IMR-90 (cell line): Measurements from ENCODE around the gene TLNRD1. TPM values are rescaled to one million over a fixed set of nuclear protein-coding genes. Genes with fewer than 3 reads are reported as not detected.

Experiments used
- ATAC-seq: fragments of 200-7000 bp; cut with Tn5 transposase; 2 replicates; pipeline ENCODE4 v1.9.1; 2020; ENCODE audit warnings: low read depth, mild to moderate bottlenecking, moderate library complexity
- BruUV-seq: library from RNA; stranded (reverse); fragments of 400-500 nt; replicated peaks from 2 replicates; lab custom pipeline; 2021; lab: Mats Ljungman, UMichigan
- CTCF ChIA-PET: fragments of 300-600 bp; formaldehyde crosslinking; extraction: SDS; loops from one replicate; lab custom pipeline; 2021; ENCODE audit warnings: antibody characterized with exemption; lab: Yijun Ruan, JAX
- POLR2A ChIA-PET: fragments of 300-600 bp; sonication (Branson Sonifier 250); formaldehyde crosslinking; loops from one replicate; lab custom pipeline; 2022; ENCODE audit warnings: antibody characterized with exemption; ENCODE audit not compliant: unreplicated experiment; lab: Charles Lee
- DNase-seq: peaks from one replicate; pipeline ENCODE4 v3.0.0; 2013
- H2AFZ ChIP-seq: replicated peaks from 2 replicates; pipeline ENCODE3; 2013; ENCODE audit warnings: low read length, mild to moderate bottlenecking; ENCODE audit not compliant: poor library complexity
- H2AK5ac ChIP-seq: 2 replicates; pipeline ENCODE4 v1.6.1; 2013; ENCODE audit warnings: low read depth, low read length, inconsistent platforms
- H2AK9ac ChIP-seq: replicated peaks from 2 replicates; pipeline ENCODE3; 2013; ENCODE audit warnings: mild to moderate bottlenecking, low read depth, low read length, moderate library complexity; ENCODE audit not compliant: poor library complexity
- H2BK120ac ChIP-seq: 2 replicates; pipeline ENCODE4 v1.6.1; 2013; ENCODE audit warnings: low read depth, low read length, inconsistent platforms
- H2BK15ac ChIP-seq: 3 replicates; pipeline ENCODE4 v1.6.1; 2013; ENCODE audit warnings: low read depth, low read length, inconsistent platforms
- H2BK20ac ChIP-seq: 2 replicates; pipeline ENCODE4 v1.6.1; 2013; ENCODE audit warnings: low read depth, mild to moderate bottlenecking, inconsistent platforms, low read length, moderate library complexity
- H2BK5ac ChIP-seq: 2 replicates; pipeline ENCODE4 v1.6.1; 2013; ENCODE audit warnings: mild to moderate bottlenecking, low read depth, low read length, inconsistent platforms; ENCODE audit not compliant: poor library complexity, severe bottlenecking
- H3K14ac ChIP-seq: replicated peaks from 2 replicates; pipeline ENCODE4 v1.6.1; 2013; ENCODE audit warnings: low read depth, low read length, inconsistent platforms
- H3K18ac ChIP-seq: 2 replicates; pipeline ENCODE4 v1.6.1; 2013; ENCODE audit warnings: low read depth, low read length, control low read depth
- H3K23ac ChIP-seq: 2 replicates; pipeline ENCODE4 v1.6.1; 2013; ENCODE audit warnings: low read depth, low read length, inconsistent platforms
- H3K27ac ChIP-seq: 2 replicates; pipeline ENCODE4 v1.5.1; 2013; ENCODE audit warnings: mild to moderate bottlenecking, control low read depth, low read length; ENCODE audit not compliant: insufficient read depth
- H3K27me3 ChIP-seq: 2 replicates; pipeline ENCODE4 v1.6.1; 2013; ENCODE audit warnings: low read length; ENCODE audit not compliant: control insufficient read depth, insufficient read depth
- H3K36me3 ChIP-seq: 2 replicates; pipeline ENCODE4 v1.6.1; 2013; ENCODE audit warnings: low read length, mixed read lengths; ENCODE audit not compliant: control insufficient read depth, insufficient read depth
- H3K4ac ChIP-seq: 2 replicates; pipeline ENCODE4 v1.6.1; 2013; ENCODE audit warnings: low read depth, low read length, inconsistent platforms
- H3K4me1 ChIP-seq: 2 replicates; pipeline ENCODE4 v1.6.1; 2013; ENCODE audit warnings: low read length, mixed read lengths; ENCODE audit not compliant: control insufficient read depth, insufficient read depth
- H3K4me2 ChIP-seq: 2 replicates; pipeline ENCODE4 v1.6.1; 2013; ENCODE audit warnings: low read depth, mild to moderate bottlenecking, control low read depth, low read length, moderate library complexity
- H3K4me3 ChIP-seq: 2 replicates; pipeline ENCODE4 v1.5.1; 2013; ENCODE audit warnings: low read depth, mild to moderate bottlenecking, control low read depth, low read length, moderate library complexity; ENCODE audit not compliant: insufficient read depth
- H3K56ac ChIP-seq: 2 replicates; pipeline ENCODE4 v1.6.1; 2013; ENCODE audit warnings: low read length, inconsistent platforms; ENCODE audit not compliant: insufficient read depth; ENCODE audit errors: extremely low read depth
- H3K79me1 ChIP-seq, 2 experiments: 2 replicates each; pipeline ENCODE4 v1.6.1; 2013; ENCODE audit warnings: low read length in 2 of 2, inconsistent platforms in 1 of 2, low read depth in 1 of 2
- H3K9ac ChIP-seq: 2 replicates; pipeline ENCODE4 v1.6.1; 2013; ENCODE audit warnings: low read depth, low read length, control low read depth
- H3K9me1 ChIP-seq: 2 replicates; pipeline ENCODE4 v1.6.1; 2013; ENCODE audit warnings: low read length, inconsistent platforms; ENCODE audit not compliant: insufficient read depth
- H3K9me3 ChIP-seq: 2 replicates; pipeline ENCODE4 v1.6.1; 2013; ENCODE audit warnings: low read length; ENCODE audit not compliant: control insufficient read depth, insufficient read depth
- H4K20me1 ChIP-seq: 2 replicates; pipeline ENCODE4 v1.6.1; 2013; ENCODE audit warnings: low read length, inconsistent platforms; ENCODE audit not compliant: insufficient read depth
- H4K5ac ChIP-seq: 2 replicates; pipeline ENCODE4 v1.6.1; 2013; ENCODE audit warnings: mild to moderate bottlenecking, low read depth, low read length, control low read depth
- H4K8ac ChIP-seq, 2 experiments: 2 replicates each; pipeline ENCODE4 v1.6.1; 2013; ENCODE audit warnings: low read depth in 2 of 2, low read length in 2 of 2, control low read depth in 1 of 2, inconsistent platforms in 1 of 2
- H4K91ac ChIP-seq: 2 replicates; pipeline ENCODE4 v1.6.1; 2013; ENCODE audit warnings: low read depth, low read length, inconsistent platforms; ENCODE audit not compliant: insufficient read depth
- BHLHE40 ChIP-seq: fragments of 150-350 bp; IDR thresholded peaks from 2 replicates; pipeline ENCODE4 v1.6.1; 2016; ENCODE audit warnings: mild to moderate bottlenecking, low read depth, low read length
- CEBPB ChIP-seq: IDR thresholded peaks from 2 replicates; pipeline ENCODE4 v1.6.1; 2012; ENCODE audit warnings: low read depth, low read length, improper control_type of control experiment
- CHD1 ChIP-seq: IDR thresholded peaks from 2 replicates; pipeline ENCODE4 v1.6.1; 2012; ENCODE audit warnings: low read depth, low read length, improper control_type of control experiment
- CTCF ChIP-seq: conservative IDR thresholded peaks from 2 replicates; pipeline ENCODE4 v1.5.1; 2012; ENCODE audit warnings: mild to moderate bottlenecking, low read depth, low read length, improper control_type of control experiment
- FOS ChIP-seq: fragments of 150-350 bp; IDR thresholded peaks from 2 replicates; pipeline ENCODE4 v1.6.1; 2016; ENCODE audit warnings: low read depth, low read length
- MAFK ChIP-seq: IDR thresholded peaks from 2 replicates; pipeline ENCODE4 v1.6.1; 2012; ENCODE audit warnings: low read depth, low read length, improper control_type of control experiment
- MAZ ChIP-seq: IDR thresholded peaks from 2 replicates; pipeline ENCODE4 v1.6.1; 2012; ENCODE audit warnings: low read depth, mild to moderate bottlenecking, low read length, improper control_type of control experiment, moderate library complexity, borderline replicate concordance
- MXI1 ChIP-seq: IDR thresholded peaks from 2 replicates; pipeline ENCODE4 v1.6.1; 2012; ENCODE audit warnings: low read depth, mild to moderate bottlenecking, low read length, moderate library complexity, borderline replicate concordance
- NFE2L2 ChIP-seq: fragments of 150-350 bp; IDR thresholded peaks from 2 replicates; pipeline ENCODE4 v1.6.1; 2016; ENCODE audit warnings: low read depth, mild to moderate bottlenecking, low read length
- POLR2A ChIP-seq: IDR thresholded peaks from 2 replicates; pipeline ENCODE4 v1.6.1; 2012; ENCODE audit warnings: mild to moderate bottlenecking, low read depth, low read length
- RAD21 ChIP-seq: IDR thresholded peaks from 2 replicates; pipeline ENCODE4 v1.6.1; 2012; ENCODE audit warnings: low read length, improper control_type of control experiment
- RCOR1 ChIP-seq: IDR thresholded peaks from 2 replicates; pipeline ENCODE4 v1.6.1; 2012; ENCODE audit warnings: mild to moderate bottlenecking, low read length, improper control_type of control experiment; ENCODE audit not compliant: insufficient replicate concordance
- RFX5 ChIP-seq: IDR thresholded peaks from 2 replicates; pipeline ENCODE4 v1.8.0; 2012; ENCODE audit warnings: low read depth, mild to moderate bottlenecking, low read length, moderate library complexity
- SMC3 ChIP-seq: fragments of 150-350 bp; IDR thresholded peaks from 2 replicates; pipeline ENCODE4 v1.6.1; 2016; ENCODE audit warnings: low read depth, mild to moderate bottlenecking, antibody characterized with exemption, low read length, moderate library complexity
- USF2 ChIP-seq: fragments of 150-350 bp; IDR thresholded peaks from 2 replicates; pipeline ENCODE4 v1.6.1; 2017; ENCODE audit warnings: mild to moderate bottlenecking, antibody characterized with exemption, low read length, low read depth
- WGBS, 2 experiments: methylation state at CpG; one replicate each; pipeline versions ENCODE4 v1.1.5 to v1.1.7; 2013; ENCODE audit warnings: missing lambda C conversion rate in 2 of 2; ENCODE audit not compliant: insufficient read length in 1 of 2; ENCODE audit errors: extremely low coverage in 2 of 2; 5-methylcytosine and 5-hydroxymethylcytosine counted together
- dilution Hi-C: fragments of 300-500 bp; cut with HindIII; formaldehyde crosslinking; loops from one replicate; pipeline ENCODE4 v1.14.3; 2018; ENCODE audit warnings: low sequenced_read_pairs; ENCODE audit not compliant: unreplicated experiment
- in situ Hi-C: fragments of 300-500 bp; cut with MboI; formaldehyde crosslinking; loops from 3 replicates; pipeline ENCODE4 v1.14.3; 2019; ENCODE audit warnings: low sequenced_read_pairs, inconsistent platforms, mixed read lengths
- intact Hi-C: fragments of 100-400 bp; cut with micrococcal nuclease; formaldehyde crosslinking; loops from 2 replicates; pipeline ENCODE4 v1.10.0; 2022
- polyA plus RNA-seq, 3 experiments: library from polyadenylated mRNA; depleted of rRNA; stranded (reverse); fragments of >200 nt; gene quantifications; 2 replicates each; pipeline ENCODE4 v1.2.3, GENCODE V29; 2012; ENCODE audit warnings: low replicate concordance in 1 of 3
- total RNA-seq: library from RNA; depleted of rRNA; stranded (reverse); fragments of >200 nt; gene quantifications from 2 replicates; pipeline ENCODE4 v1.2.3, GENCODE V29; 2012
- TF ChIP-seq, protein P1 (sequence below): fragments of 150-350 bp; IDR thresholded peaks from 2 replicates; pipeline ENCODE4 v1.6.1; 2016; ENCODE audit warnings: low read depth, mild to moderate bottlenecking, low read length, moderate library complexity, borderline replicate concordance

Gene TLNRD1
- total and polyA plus RNA-seq, 2 of the 4 experiments (the other 2 are of a cell fraction), result 2.2 to 6.8 TPM

DNA sequence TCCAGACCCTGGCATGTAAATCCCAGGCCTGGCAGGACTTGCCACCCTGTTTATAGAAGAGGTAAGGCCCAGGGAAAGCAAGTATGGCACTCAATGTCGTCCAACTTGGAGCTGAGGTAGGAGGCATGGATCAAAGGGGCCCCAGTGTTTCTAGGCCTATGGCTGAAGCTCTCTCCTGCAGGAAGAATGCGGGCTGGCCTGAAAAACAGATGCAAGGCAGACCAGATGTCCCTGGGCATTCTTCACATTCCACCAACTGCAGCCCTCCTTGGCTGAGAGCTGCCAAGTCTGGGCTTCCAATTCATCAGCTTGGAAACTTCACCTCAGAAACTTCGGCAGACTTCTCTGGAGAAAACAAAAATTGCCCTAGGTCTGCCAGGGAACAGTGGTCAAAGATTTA is 33.3 kb upstream of the TLNRD1 start:
- Histone ChIP-seq H3K27ac (peak overlapping the region; percentile 38; the same call in 1 of the 2 replicates), H2AK5ac (peak overlapping the region; percentile 73; the same call in 1 of the 2 replicates), H2BK5ac (peak overlapping the region; percentile 33), H3K4me1 (peaks cover 13% of the 10 kb centered on the region), H3K4me2 (peak overlapping the region; percentile 24; the same call in 1 of the 2 replicates), H3K23ac (no peak overlapping the region), H3K9me1 (peaks cover 15% of the 10 kb centered on the region), H3K9me3 (no peaks in the 10 kb centered on the region), H3K18ac (no peak overlapping the region), H3K56ac (no peak overlapping the region), H2BK120ac (peak overlapping the region; percentile 47; the same call in 1 of the 2 replicates), H4K20me1 (peaks cover 12% of the 10 kb centered on the region; the same call in 1 of the 2 replicates), H3K27me3 (no peaks in the 10 kb centered on the region), H2BK15ac (no peak overlapping the region), H2BK20ac (peak overlapping the region; percentile 47; the same call in 1 of the 2 replicates), H3K79me1 (peaks cover 9 to 10% of the 10 kb centered on the region in 2 experiments; a peak in 2 of 4 replicates), H3K4ac (peak overlapping the region; percentile 46; the same call in 1 of the 2 replicates), H3K14ac (0 out of 2 replicates have a peak overlapping the region, but pooled peaks have one; percentile 1), H2AFZ (peak overlapping the region; percentile 68), H3K9ac (no peak overlapping the region), H2AK9ac (peak overlapping the region; percentile 33), H3K36me3 (peaks cover 4% of the 10 kb centered on the region; the same call in 1 of the 2 replicates), H4K8ac (peak overlapping the region in 1 of 2 experiments; percentile 62; a peak in 1 of 4 replicates), H3K4me3 (no peak overlapping the region), H4K5ac (no peak overlapping the region), H4K91ac (no peak overlapping the region)
- in situ Hi-C loops, result loop anchor here (5.0 kb wide), 1 partner anchor 510 kb away; no protein-coding TSS in a partner anchor
- BruUV-seq, result no TSS peak
- peak; percentile 89 for ATAC-seq
- CTCF ChIA-PET, result interaction anchor here (1.0 to 1.3 kb wide), 3 partner anchors 10 to 400 kb away, joined by 3 to 5 read pairs (median 4); partner anchors contain the start of gene CEMIP
- intact Hi-C loops, result no loop called here
- WGBS, 2 experiments, result no CpG with 5 or more reads among the region's 3 CpGs
- TF ChIP-seq USF2, result no peak
- TF ChIP-seq SMC3, result no peak
- no peak for TF ChIP-seq FOS
- TF ChIP-seq RCOR1, result no peak
- no peak for TF ChIP-seq CTCF
- TF ChIP-seq MAZ, result no peak
- no peak for TF ChIP-seq CEBPB
- no peak for TF ChIP-seq MXI1
- no peak for TF ChIP-seq POLR2A
- TF ChIP-seq CHD1, result no peak
- TF ChIP-seq, protein P1, sequence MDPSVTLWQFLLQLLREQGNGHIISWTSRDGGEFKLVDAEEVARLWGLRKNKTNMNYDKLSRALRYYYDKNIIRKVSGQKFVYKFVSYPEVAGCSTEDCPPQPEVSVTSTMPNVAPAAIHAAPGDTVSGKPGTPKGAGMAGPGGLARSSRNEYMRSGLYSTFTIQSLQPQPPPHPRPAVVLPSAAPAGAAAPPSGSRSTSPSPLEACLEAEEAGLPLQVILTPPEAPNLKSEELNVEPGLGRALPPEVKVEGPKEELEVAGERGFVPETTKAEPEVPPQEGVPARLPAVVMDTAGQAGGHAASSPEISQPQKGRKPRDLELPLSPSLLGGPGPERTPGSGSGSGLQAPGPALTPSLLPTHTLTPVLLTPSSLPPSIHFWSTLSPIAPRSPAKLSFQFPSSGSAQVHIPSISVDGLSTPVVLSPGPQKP, result no peak
- no peak for TF ChIP-seq BHLHE40
- TF ChIP-seq RAD21, result no peak
- TF ChIP-seq RFX5, result no peak
- no peak for TF ChIP-seq NFE2L2
- TF ChIP-seq MAFK, result no peak
- POLR2A ChIA-PET, result no interaction called here
- peak; percentile 76 for DNase-seq
- dilution Hi-C loops, result no loop called here
